ENCODE data around the gene MALT1. TPM values are rescaled to one million over a fixed set of nuclear protein-coding genes. Genes with fewer than 3 reads are reported as not detected.

MALT1 gene
- 18.0 and 19.3 TPM in 2 replicates for total RNA-seq
- polyA plus RNA-seq: 13.0 and 25.5 TPM in 2 replicates
- polyA plus RNA-seq (2012): 7.0 and 13.9 TPM in 2 replicates
- polyA minus RNA-seq (ENCODE audit: low replicate concordance): 6.3 and 10.0 TPM in 2 replicates

- TF ChIP-seq EZH2 (IDR thresholded peaks at IDR 0.05; ENCODE audit: low read length, missing control alignments): no peak
- no peak for TF ChIP-seq CTCF (conservative IDR thresholded peaks at IDR 0.05 in 1 of 2, IDR thresholded peaks at IDR 0.05 in 1 of 2; ENCODE audit: low read depth in 1 of 2, low read length in 2 of 2)
- H3K4me1 ChIP-seq (ENCODE audit: control insufficient read depth, extremely low read depth, insufficient read depth, low read length): peaks cover 2% of the 10 kb centered on the region
- no peaks in the 10 kb centered on the region for H4K20me1 ChIP-seq (ENCODE audit: control insufficient read depth, extremely low read depth, insufficient read depth, low read length)
- peaks cover 21% of the 10 kb centered on the region for H3K79me2 ChIP-seq (ENCODE audit: control insufficient read depth, insufficient read depth, low read length)
- H3K36me3 ChIP-seq (ENCODE audit: control insufficient read depth, insufficient read depth, low read length): no peaks in the 10 kb centered on the region
- peak within 1 kb of the TSS; percentile 73 to 82 (median 77) for H3K4me3 ChIP-seq (replicated peaks in 1 of 4; ENCODE audit: control extremely low read depth in 1 of 4, insufficient read depth in 1 of 4, low read depth in 3 of 4, low read length in 4 of 4)
- peak within 1 kb of the TSS; percentile 61 for H2AFZ ChIP-seq (ENCODE audit: low read length)
- H3K27me3 ChIP-seq (ENCODE audit: control insufficient read depth, insufficient read depth, low read length): no peaks in the 10 kb centered on the region
- peak; percentile 87 to 90 for DNase-seq (ENCODE audit: low read depth in 2 of 2)
- H3K9me3 ChIP-seq (ENCODE audit: control insufficient read depth, insufficient read depth, low read depth, low read length): no peaks in the 10 kb centered on the region
- H3K9ac ChIP-seq (ENCODE audit: insufficient read depth, low read length): peak within 1 kb of the TSS; percentile 79
- peak within 1 kb of the TSS; percentile 95 for H3K4me2 ChIP-seq (ENCODE audit: extremely low read depth, insufficient read depth, low read length)
- H3K27ac ChIP-seq (ENCODE audit: insufficient read depth, low read length): peak within 1 kb of the TSS; percentile 66
Observed at GRCh38 chr18:58671111-58671631, at the start of gene MALT1. TSS of gene MALT1 (plus strand) at chr18:58671465. CDS start at chr18:58671644, 179 bp downstream.

GRCh38 chr18:58624011-58624410, 47.3 kb upstream of the MALT1 start:
- Histone ChIP-seq H3K27me3 (ENCODE audit: control insufficient read depth, insufficient read depth, low read length) (peaks cover 2% of the 10 kb centered on the region), H3K79me2 (ENCODE audit: control insufficient read depth, insufficient read depth, low read length) (no peaks in the 10 kb centered on the region), H3K9ac (ENCODE audit: insufficient read depth, low read length) (no peak overlapping the region), H3K36me3 (ENCODE audit: control insufficient read depth, insufficient read depth, low read length) (no peaks in the 10 kb centered on the region), H3K9me3 (ENCODE audit: control insufficient read depth, insufficient read depth, low read depth, low read length) (no peaks in the 10 kb centered on the region), H2AFZ (ENCODE audit: low read length) (no peak overlapping the region), H3K4me1 (ENCODE audit: control insufficient read depth, extremely low read depth, insufficient read depth, low read length) (peaks cover 2% of the 10 kb centered on the region), H3K4me3 (replicated peaks in 1 of 4; ENCODE audit: control extremely low read depth in 1 of 4, insufficient read depth in 1 of 4, low read depth in 3 of 4, low read length in 4 of 4) (no peak overlapping the region), H3K27ac (ENCODE audit: insufficient read depth, low read length) (no peak overlapping the region), H3K4me2 (ENCODE audit: extremely low read depth, insufficient read depth, low read length) (no peak overlapping the region), H4K20me1 (ENCODE audit: control insufficient read depth, extremely low read depth, insufficient read depth, low read length) (no peaks in the 10 kb centered on the region)
- TF ChIP-seq CTCF (conservative IDR thresholded peaks at IDR 0.05 in 1 of 2, IDR thresholded peaks at IDR 0.05 in 1 of 2; ENCODE audit: low read depth in 1 of 2, low read length in 2 of 2) (no peak), EZH2 (IDR thresholded peaks at IDR 0.05; ENCODE audit: low read length, missing control alignments) (no peak)
- DNase-seq (ENCODE audit: low read depth in 2 of 2): peak in 1 of 2 donors; percentile 50

GRCh38 chr18:58625839-58626238, 45.4 kb upstream of the MALT1 start:
- Histone ChIP-seq H3K4me1 (ENCODE audit: control insufficient read depth, extremely low read depth, insufficient read depth, low read length) (peaks cover 3% of the 10 kb centered on the region), H3K4me2 (ENCODE audit: extremely low read depth, insufficient read depth, low read length) (no peak overlapping the region), H4K20me1 (ENCODE audit: control insufficient read depth, extremely low read depth, insufficient read depth, low read length) (no peaks in the 10 kb centered on the region), H2AFZ (ENCODE audit: low read length) (no peak overlapping the region), H3K4me3 (replicated peaks in 1 of 4; ENCODE audit: control extremely low read depth in 1 of 4, insufficient read depth in 1 of 4, low read depth in 3 of 4, low read length in 4 of 4) (no peak overlapping the region), H3K27me3 (ENCODE audit: control insufficient read depth, insufficient read depth, low read length) (no peaks in the 10 kb centered on the region), H3K9ac (ENCODE audit: insufficient read depth, low read length) (no peak overlapping the region), H3K9me3 (ENCODE audit: control insufficient read depth, insufficient read depth, low read depth, low read length) (no peaks in the 10 kb centered on the region), H3K79me2 (ENCODE audit: control insufficient read depth, insufficient read depth, low read length) (no peaks in the 10 kb centered on the region), H3K27ac (ENCODE audit: insufficient read depth, low read length) (no peak overlapping the region), H3K36me3 (ENCODE audit: control insufficient read depth, insufficient read depth, low read length) (no peaks in the 10 kb centered on the region)
- no peak for DNase-seq (ENCODE audit: low read depth in 2 of 2)
- TF ChIP-seq EZH2 (IDR thresholded peaks at IDR 0.05; ENCODE audit: low read length, missing control alignments) (no peak), CTCF (conservative IDR thresholded peaks at IDR 0.05 in 1 of 2, IDR thresholded peaks at IDR 0.05 in 1 of 2; ENCODE audit: low read depth in 1 of 2, low read length in 2 of 2) (no peak)
